ENCODE results near the gene PCGF2.

PCGF2 gene

GRCh38 chr17:38740044-38740443 lies 8.1 kb downstream of the PCGF2 start:
- no peak overlapping the region for H3K9ac ChIP-seq (ENCODE audit: low read length)
- H3F3A ChIP-seq (ENCODE audit: insufficient read depth, low read length): no peaks in the 10 kb centered on the region
- no peak overlapping the region for H3K27ac ChIP-seq (ENCODE audit: low read depth, low read length, poor library complexity, severe bottlenecking)
- no peak overlapping the region for H3K4me3 ChIP-seq (ENCODE audit: low read depth, low read length, poor library complexity, severe bottlenecking)
- no peak overlapping the region for H3K4me2 ChIP-seq (ENCODE audit: low read length)
- TF ChIP-seq EZH2 (IDR thresholded peaks at IDR 0.05; ENCODE audit: borderline replicate concordance, low read length): no peak
- TF ChIP-seq, protein P1, sequence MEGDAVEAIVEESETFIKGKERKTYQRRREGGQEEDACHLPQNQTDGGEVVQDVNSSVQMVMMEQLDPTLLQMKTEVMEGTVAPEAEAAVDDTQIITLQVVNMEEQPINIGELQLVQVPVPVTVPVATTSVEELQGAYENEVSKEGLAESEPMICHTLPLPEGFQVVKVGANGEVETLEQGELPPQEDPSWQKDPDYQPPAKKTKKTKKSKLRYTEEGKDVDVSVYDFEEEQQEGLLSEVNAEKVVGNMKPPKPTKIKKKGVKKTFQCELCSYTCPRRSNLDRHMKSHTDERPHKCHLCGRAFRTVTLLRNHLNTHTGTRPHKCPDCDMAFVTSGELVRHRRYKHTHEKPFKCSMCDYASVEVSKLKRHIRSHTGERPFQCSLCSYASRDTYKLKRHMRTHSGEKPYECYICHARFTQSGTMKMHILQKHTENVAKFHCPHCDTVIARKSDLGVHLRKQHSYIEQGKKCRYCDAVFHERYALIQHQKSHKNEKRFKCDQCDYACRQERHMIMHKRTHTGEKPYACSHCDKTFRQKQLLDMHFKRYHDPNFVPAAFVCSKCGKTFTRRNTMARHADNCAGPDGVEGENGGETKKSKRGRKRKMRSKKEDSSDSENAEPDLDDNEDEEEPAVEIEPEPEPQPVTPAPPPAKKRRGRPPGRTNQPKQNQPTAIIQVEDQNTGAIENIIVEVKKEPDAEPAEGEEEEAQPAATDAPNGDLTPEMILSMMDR (IDR thresholded peaks at IDR 0.05; ENCODE audit: low read length): no peak
- no peaks in the 10 kb centered on the region for H4K20me1 ChIP-seq (ENCODE audit: insufficient read depth, low read length)
- no peaks in the 10 kb centered on the region for H3K9me2 ChIP-seq (ENCODE audit: low read depth, low read length)
- H3K27me3 ChIP-seq (ENCODE audit: insufficient read depth, low read length): peaks cover 11% of the 10 kb centered on the region; the same call in 1 of the 2 replicates
- no peaks in the 10 kb centered on the region for H3K9me3 ChIP-seq (ENCODE audit: low read length)
- H3K79me2 ChIP-seq (ENCODE audit: insufficient read depth, low read length): no peaks in the 10 kb centered on the region
- no peaks in the 10 kb centered on the region for H3K36me3 ChIP-seq (ENCODE audit: insufficient read depth, low read length)
- no peak overlapping the region for H2AFZ ChIP-seq (ENCODE audit: low read length)
- H3K4me1 ChIP-seq (ENCODE audit: insufficient read depth, low read length, severe bottlenecking): peaks cover 11% of the 10 kb centered on the region

GRCh38 chr17:38739305-38739704 lies 8.8 kb downstream of the PCGF2 start:
- Histone ChIP-seq H3K79me2 (ENCODE audit: insufficient read depth, low read length) (no peaks in the 10 kb centered on the region), H3K36me3 (ENCODE audit: insufficient read depth, low read length) (no peaks in the 10 kb centered on the region), H3K4me3 (ENCODE audit: low read depth, low read length, poor library complexity, severe bottlenecking) (no peak overlapping the region), H3K4me2 (ENCODE audit: low read length) (no peak overlapping the region), H3K4me1 (ENCODE audit: insufficient read depth, low read length, severe bottlenecking) (peaks cover 15% of the 10 kb centered on the region), H3K9me2 (ENCODE audit: low read depth, low read length) (no peaks in the 10 kb centered on the region), H2AFZ (ENCODE audit: low read length) (no peak overlapping the region), H3K9ac (ENCODE audit: low read length) (no peak overlapping the region), H4K20me1 (ENCODE audit: insufficient read depth, low read length) (no peaks in the 10 kb centered on the region), H3K27ac (ENCODE audit: low read depth, low read length, poor library complexity, severe bottlenecking) (no peak overlapping the region), H3K27me3 (ENCODE audit: insufficient read depth, low read length) (peaks cover 11% of the 10 kb centered on the region; the same call in 1 of the 2 replicates), H3F3A (ENCODE audit: insufficient read depth, low read length) (peaks cover 5% of the 10 kb centered on the region; the same call in 1 of the 2 replicates), H3K9me3 (ENCODE audit: low read length) (no peaks in the 10 kb centered on the region)
- TF ChIP-seq, protein P1 (IDR thresholded peaks at IDR 0.05; ENCODE audit: low read length): no peak
- TF ChIP-seq EZH2 (IDR thresholded peaks at IDR 0.05; ENCODE audit: borderline replicate concordance, low read length): no peak

GRCh38 chr17:38738686-38739085 lies 9.4 kb downstream of the PCGF2 start:
- peaks cover 11% of the 10 kb centered on the region; the same call in 1 of the 2 replicates for H3K27me3 ChIP-seq (ENCODE audit: insufficient read depth, low read length)
- no peaks in the 10 kb centered on the region for H3K36me3 ChIP-seq (ENCODE audit: insufficient read depth, low read length)
- no peak overlapping the region for H3K4me3 ChIP-seq (ENCODE audit: low read depth, low read length, poor library complexity, severe bottlenecking)
- H2AFZ ChIP-seq (ENCODE audit: low read length): no peak overlapping the region
- H3K27ac ChIP-seq (ENCODE audit: low read depth, low read length, poor library complexity, severe bottlenecking): no peak overlapping the region
- H3F3A ChIP-seq (ENCODE audit: insufficient read depth, low read length): peaks cover 9% of the 10 kb centered on the region; the same call in 1 of the 2 replicates
- H3K9me3 ChIP-seq (ENCODE audit: low read length): no peaks in the 10 kb centered on the region
- no peak overlapping the region for H3K4me2 ChIP-seq (ENCODE audit: low read length)
- H3K4me1 ChIP-seq (ENCODE audit: insufficient read depth, low read length, severe bottlenecking): peaks cover 21% of the 10 kb centered on the region
- H3K9ac ChIP-seq (ENCODE audit: low read length): no peak overlapping the region
- H3K9me2 ChIP-seq (ENCODE audit: low read depth, low read length): no peaks in the 10 kb centered on the region
- H3K79me2 ChIP-seq (ENCODE audit: insufficient read depth, low read length): no peaks in the 10 kb centered on the region
- TF ChIP-seq, protein P1 (IDR thresholded peaks at IDR 0.05; ENCODE audit: low read length): no peak
- TF ChIP-seq EZH2 (IDR thresholded peaks at IDR 0.05; ENCODE audit: borderline replicate concordance, low read length): no peak
- H4K20me1 ChIP-seq (ENCODE audit: insufficient read depth, low read length): no peaks in the 10 kb centered on the region

Data from OCI-LY1 (cell line).